PC-3 (cell line): ENCODE results near the gene TRPC1. TPM values are rescaled to one million over a fixed set of nuclear protein-coding genes. Genes with fewer than 3 reads are reported as not detected.
A peak's percentile ranks its signal among the peaks of the same experiment; 100 is the strongest.

Source experiments
- ATAC-seq: fragments of 200-7000 bp; cut with Tn5 transposase; 2 replicates; pipeline ENCODE4 v1.9.1; 2020; ENCODE audit warnings: mild to moderate bottlenecking, moderate library complexity
- BruUV-seq: library from RNA; stranded (reverse); fragments of 400-500 nt; replicated peaks from 2 replicates; lab custom pipeline; 2021; lab: Mats Ljungman, UMichigan
- CTCF ChIA-PET: fragments of 300-600 bp; sonication (Branson Sonifier 250); formaldehyde crosslinking; loops from one replicate; lab custom pipeline; 2022; ENCODE audit warnings: antibody characterized with exemption; lab: Charles Lee
- POLR2A ChIA-PET: fragments of 300-600 bp; sonication (Branson Sonifier 250); formaldehyde crosslinking; loops from one replicate; lab custom pipeline; 2022; ENCODE audit warnings: antibody characterized with exemption; ENCODE audit not compliant: unreplicated experiment; lab: Charles Lee
- DNase-seq: peaks from one replicate; pipeline ENCODE4 v3.0.0-alpha.2; 2015
- H2AFZ ChIP-seq: fragments of 300-600 bp; sonication (generic); 2 replicates; pipeline ENCODE4 v1.6.0; 2016; ENCODE audit warnings: antibody characterized with exemption, low read length
- H3F3A ChIP-seq: fragments of 300-600 bp; sonication (generic); one replicate; pipeline ENCODE4 v1.6.0; 2017; ENCODE audit warnings: antibody characterized with exemption, low read length, control low read depth, mild to moderate bottlenecking; ENCODE audit not compliant: unreplicated experiment
- H3K27ac ChIP-seq: fragments of 300-600 bp; sonication (generic); 2 replicates; pipeline ENCODE4 v1.5.1; 2016; ENCODE audit warnings: mild to moderate bottlenecking, low read length
- H3K27me3 ChIP-seq: fragments of 300-600 bp; sonication (generic); 2 replicates; pipeline ENCODE4 v1.6.1; 2016; ENCODE audit warnings: low read length, mixed read lengths
- H3K36me3 ChIP-seq: fragments of 300-600 bp; sonication (generic); 2 replicates; pipeline ENCODE4 v1.6.1; 2016; ENCODE audit warnings: low read depth, mixed run types, low read length, mixed read lengths
- H3K4me1 ChIP-seq: fragments of 300-600 bp; sonication (generic); 2 replicates; pipeline ENCODE4 v1.5.1; 2016; ENCODE audit warnings: low read length; ENCODE audit not compliant: insufficient read depth
- H3K4me2 ChIP-seq: fragments of 300-600 bp; sonication (generic); 2 replicates; pipeline ENCODE4 v1.6.0; 2016; ENCODE audit warnings: low read length
- H3K4me3 ChIP-seq: fragments of 300-600 bp; sonication (generic); 2 replicates; pipeline ENCODE4 v1.5.1; 2016; ENCODE audit warnings: mild to moderate bottlenecking, low read length, mixed read lengths
- H3K79me2 ChIP-seq: fragments of 300-600 bp; sonication (generic); 2 replicates; pipeline ENCODE4 v1.6.1; 2017; ENCODE audit warnings: low read length, mixed read lengths
- H3K9ac ChIP-seq: fragments of 300-600 bp; sonication (generic); 2 replicates; pipeline ENCODE4 v1.6.0; 2016; ENCODE audit warnings: mild to moderate bottlenecking, low read length
- H3K9me2 ChIP-seq: fragments of 300-600 bp; sonication (generic); replicated peaks from 2 replicates; pipeline ENCODE4 v1.6.1; 2016; ENCODE audit warnings: mixed run types, low read length, mixed read lengths
- H3K9me3 ChIP-seq: fragments of 300-600 bp; sonication (generic); 2 replicates; pipeline ENCODE4 v1.6.1; 2016; ENCODE audit warnings: low read length, mixed read lengths
- H4K20me1 ChIP-seq: fragments of 300-600 bp; sonication (generic); 2 replicates; pipeline ENCODE4 v1.6.1; 2016; ENCODE audit warnings: low read length, mixed read lengths
- EZH2 ChIP-seq: fragments of 300-600 bp; sonication (generic); IDR thresholded peaks from one replicate; pipeline ENCODE4 v1.6.1; 2017; ENCODE audit warnings: antibody characterized with exemption, mild to moderate bottlenecking, low read length; ENCODE audit not compliant: unreplicated experiment
- EZH2phosphoT487 ChIP-seq: fragments of 300-600 bp; sonication (generic); IDR thresholded peaks from 2 replicates; pipeline ENCODE4 v1.6.1; 2018; ENCODE audit warnings: mild to moderate bottlenecking, antibody characterized with exemption, low read length, borderline replicate concordance
- intact Hi-C: fragments of 100-400 bp; cut with micrococcal nuclease; formaldehyde crosslinking; loops from 2 replicates; pipeline ENCODE4 v1.9.0; 2023
- total RNA-seq: library from RNA; depleted of rRNA; stranded (reverse); fragments of >200 nt; gene quantifications from 2 replicates; pipeline ENCODE4 v1.2.3, GENCODE V29; 2014
- TF ChIP-seq, protein P1 (sequence below): fragments of 300-600 bp; sonication (generic); conservative IDR thresholded peaks from 2 replicates; pipeline ENCODE4 v1.5.1; 2017; ENCODE audit warnings: antibody characterized with exemption, low read depth, mild to moderate bottlenecking, low read length

Gene TRPC1
- total RNA-seq, 1 experiment from 2014 or later, result 1.7 TPM

DNA sequence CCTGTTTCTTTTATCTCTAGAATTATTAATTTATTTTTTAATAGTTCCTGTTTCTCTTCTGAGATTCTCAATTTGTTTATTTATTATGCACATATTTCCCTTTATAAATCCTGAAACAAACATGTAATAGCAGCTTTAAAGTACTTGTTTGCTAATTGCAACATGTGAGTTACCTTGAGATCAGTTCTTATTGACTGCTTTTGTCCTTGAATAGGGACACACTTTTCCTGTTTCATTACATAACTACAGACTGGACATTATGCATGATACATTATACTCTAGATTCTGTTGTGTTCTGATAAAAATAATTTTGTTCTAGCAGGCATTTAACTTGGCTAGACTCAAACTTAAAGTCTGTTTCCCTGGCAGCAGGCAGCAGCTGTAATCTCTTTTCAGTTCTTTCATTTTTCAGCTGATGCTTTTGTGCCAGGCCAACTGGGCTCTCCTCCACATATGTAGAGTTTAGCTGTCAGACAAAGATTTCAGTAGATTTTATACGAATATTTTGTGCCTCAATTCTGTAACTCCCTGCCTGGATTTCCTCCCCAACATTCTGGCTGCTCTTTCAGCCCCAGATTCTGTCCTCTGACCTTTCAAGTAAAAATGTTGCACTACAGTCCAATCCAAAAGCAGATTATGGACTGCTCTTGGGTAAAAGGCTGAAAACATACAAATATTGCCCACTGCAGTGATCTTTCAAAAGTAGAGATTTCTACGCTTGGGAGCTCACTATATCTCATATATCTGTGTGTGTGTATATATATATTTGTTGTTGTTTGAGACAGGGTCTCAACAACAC is 123.1 kb downstream of the TRPC1 start:
- no peaks in the 10 kb centered on the region for H3K27me3 ChIP-seq
- BruUV-seq, result no TSS peak
- peaks cover 24% of the 10 kb centered on the region for H3K4me1 ChIP-seq
- no peak overlapping the region for H3K27ac ChIP-seq
- DNase-seq, result no peak
- CTCF ChIA-PET, result no interaction called here
- H3K4me3 ChIP-seq, result no peak overlapping the region
- TF ChIP-seq EZH2 (no peak), EZH2phosphoT487 (no peak)
- TF ChIP-seq, protein P1, sequence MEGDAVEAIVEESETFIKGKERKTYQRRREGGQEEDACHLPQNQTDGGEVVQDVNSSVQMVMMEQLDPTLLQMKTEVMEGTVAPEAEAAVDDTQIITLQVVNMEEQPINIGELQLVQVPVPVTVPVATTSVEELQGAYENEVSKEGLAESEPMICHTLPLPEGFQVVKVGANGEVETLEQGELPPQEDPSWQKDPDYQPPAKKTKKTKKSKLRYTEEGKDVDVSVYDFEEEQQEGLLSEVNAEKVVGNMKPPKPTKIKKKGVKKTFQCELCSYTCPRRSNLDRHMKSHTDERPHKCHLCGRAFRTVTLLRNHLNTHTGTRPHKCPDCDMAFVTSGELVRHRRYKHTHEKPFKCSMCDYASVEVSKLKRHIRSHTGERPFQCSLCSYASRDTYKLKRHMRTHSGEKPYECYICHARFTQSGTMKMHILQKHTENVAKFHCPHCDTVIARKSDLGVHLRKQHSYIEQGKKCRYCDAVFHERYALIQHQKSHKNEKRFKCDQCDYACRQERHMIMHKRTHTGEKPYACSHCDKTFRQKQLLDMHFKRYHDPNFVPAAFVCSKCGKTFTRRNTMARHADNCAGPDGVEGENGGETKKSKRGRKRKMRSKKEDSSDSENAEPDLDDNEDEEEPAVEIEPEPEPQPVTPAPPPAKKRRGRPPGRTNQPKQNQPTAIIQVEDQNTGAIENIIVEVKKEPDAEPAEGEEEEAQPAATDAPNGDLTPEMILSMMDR, result no peak
- ATAC-seq, result no peak
- no peaks in the 10 kb centered on the region for H3K9me2 ChIP-seq
- no peaks in the 10 kb centered on the region for H4K20me1 ChIP-seq
- POLR2A ChIA-PET, result no interaction called here
- H3F3A ChIP-seq, result no peaks in the 10 kb centered on the region
- H3K4me2 ChIP-seq, result no peak overlapping the region
- H3K79me2 ChIP-seq, result no peaks in the 10 kb centered on the region
- H3K9ac ChIP-seq, result no peak overlapping the region
- no peaks in the 10 kb centered on the region for H3K9me3 ChIP-seq
- no peak overlapping the region for H2AFZ ChIP-seq
- no peaks in the 10 kb centered on the region for H3K36me3 ChIP-seq
- intact Hi-C loops, result no loop called here

DNA sequence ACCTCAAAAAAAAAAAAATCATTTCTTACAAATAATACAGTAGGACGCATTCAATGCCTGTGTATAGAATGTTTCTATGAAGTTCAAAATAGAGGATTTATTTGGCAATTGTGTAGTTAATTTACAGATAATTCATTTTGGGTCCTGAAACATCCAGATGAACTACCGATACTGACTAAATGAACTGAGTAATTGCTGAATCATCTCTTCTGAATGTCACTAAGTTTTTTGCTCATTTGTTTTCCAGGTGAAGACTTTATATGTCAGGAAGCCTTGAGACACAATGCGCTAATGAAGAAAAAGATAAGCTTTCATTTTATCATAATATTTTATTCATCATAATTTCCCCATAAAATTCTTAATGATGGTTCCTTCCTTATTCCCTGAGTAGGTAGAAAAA is 125.3 kb downstream of the TRPC1 start:
- ChIA-PET POLR2A (no interaction called here), CTCF (no interaction called here)
- Histone ChIP-seq H3K4me1 (peaks cover 40% of the 10 kb centered on the region), H3K27me3 (no peaks in the 10 kb centered on the region), H3K36me3 (no peaks in the 10 kb centered on the region), H2AFZ (no peak overlapping the region), H3K27ac (no peak overlapping the region), H3K4me2 (no peak overlapping the region), H4K20me1 (no peaks in the 10 kb centered on the region), H3K9me3 (no peaks in the 10 kb centered on the region), H3K9ac (no peak overlapping the region), H3K4me3 (no peak overlapping the region), H3K79me2 (no peaks in the 10 kb centered on the region), H3K9me2 (no peaks in the 10 kb centered on the region), H3F3A (no peaks in the 10 kb centered on the region)
- ATAC-seq (no peak), DNase-seq (peak; percentile 16)
- intact Hi-C loops, result no loop called here
- BruUV-seq, result no TSS peak
- no peak for TF ChIP-seq EZH2phosphoT487
- TF ChIP-seq, protein P1, result no peak
- TF ChIP-seq EZH2, result no peak

DNA sequence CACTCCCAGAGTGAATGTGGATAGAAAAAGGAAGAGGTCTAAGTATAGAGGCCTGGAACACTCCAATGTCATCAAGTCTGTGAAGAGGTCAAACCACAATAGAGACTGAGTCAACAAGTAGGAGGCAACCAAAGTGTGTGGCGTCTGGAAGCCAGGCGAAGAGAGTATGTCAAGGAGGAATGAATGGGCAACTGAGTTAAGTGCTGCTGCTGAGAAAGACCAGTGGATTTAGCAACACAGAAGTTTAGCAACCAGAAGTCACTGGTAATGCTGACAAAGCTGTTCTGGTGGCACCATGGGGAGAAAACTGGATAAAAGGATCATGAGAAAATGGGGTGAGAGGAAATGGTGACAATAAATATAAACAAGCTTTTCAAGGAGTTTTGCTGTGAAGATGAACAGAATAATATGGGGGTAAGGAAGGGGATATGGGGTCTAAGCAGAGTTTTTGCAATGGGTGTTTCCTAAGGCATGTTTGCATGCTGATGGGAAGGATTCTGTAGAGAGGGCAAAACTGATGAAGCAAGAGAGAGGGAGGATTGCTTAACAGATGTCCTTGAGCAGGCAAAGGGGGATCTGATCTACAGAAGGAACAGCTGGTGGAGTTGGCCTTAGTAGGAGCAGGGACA is 126.7 kb downstream of the TRPC1 start:
- Histone ChIP-seq H3K4me2 (peak overlapping the region; percentile 40; the same call in 1 of the 2 replicates), H3K27ac (no peak overlapping the region), H3K9ac (no peak overlapping the region), H3K4me1 (peaks cover 45% of the 10 kb centered on the region), H4K20me1 (no peaks in the 10 kb centered on the region), H3K36me3 (no peaks in the 10 kb centered on the region), H3K79me2 (no peaks in the 10 kb centered on the region), H3K4me3 (no peak overlapping the region), H3K9me2 (no peaks in the 10 kb centered on the region), H3F3A (no peaks in the 10 kb centered on the region), H2AFZ (no peak overlapping the region), H3K9me3 (no peaks in the 10 kb centered on the region), H3K27me3 (no peaks in the 10 kb centered on the region)
- TF ChIP-seq, protein P1, result no peak
- TF ChIP-seq EZH2, result no peak
- TF ChIP-seq EZH2phosphoT487, result no peak
- peak; percentile 89 for ATAC-seq
- POLR2A ChIA-PET, result no interaction called here
- peak; percentile 84 for DNase-seq
- intact Hi-C loops, result no loop called here
- no TSS peak for BruUV-seq
- CTCF ChIA-PET, result no interaction called here
